ELF-1 (cell line): Measurements from ENCODE around the gene TAF8.
"Not testable (repeated sequence)": the region's sequence is repeated elsewhere in the genome, so short reads cannot be mapped to it uniquely, and the experiment has no call there.

Source experiments
- DNase-seq: peaks from one replicate; pipeline ENCODE4 v3.0.0-alpha.2; 2016; ENCODE audit warnings: low read depth, low spot score

The TAF8 gene

GRCh38 chr6:42050297-42051267, at the start of gene TAF8:
Gene TAF8 (plus strand): TSS chr6:42050524. CDS start chr6:42050542, 18 bp downstream.
- peak; percentile 95 for DNase-seq

- DNase-seq: no peak
These were observed 48.8 kb upstream of the TAF8 start for GRCh38 chr6:42001506-42001905.

GRCh38 chr6:42003658-42004057, 46.7 kb upstream of the TAF8 start:
- DNase-seq: not testable (repeated sequence)

GRCh38 chr6:42007286-42008137, 42.8 kb upstream of the TAF8 start:
- DNase-seq: no peak

GRCh38 chr6:42008138-42008528, 42.2 kb upstream of the TAF8 start:
- not testable (repeated sequence) for DNase-seq

- DNase-seq: peak; percentile 50
These were observed 40.5 kb upstream of the TAF8 start for GRCh38 chr6:42009844-42010184.

- DNase-seq: peak; percentile 75
These were observed 40.0 kb upstream of the TAF8 start for GRCh38 chr6:42010185-42010891.

GRCh38 chr6:42010909-42011308, 39.4 kb upstream of the TAF8 start:
- no peak for DNase-seq

GRCh38 chr6:42012501-42013133, 37.7 kb upstream of the TAF8 start:
- no peak for DNase-seq

GRCh38 chr6:42013134-42013516, 37.2 kb upstream of the TAF8 start:
- DNase-seq: no peak

GRCh38 chr6:42017021-42017643, 33.2 kb upstream of the TAF8 start:
- peak; percentile 23 for DNase-seq

GRCh38 chr6:42020967-42021366, 29.4 kb upstream of the TAF8 start:
- DNase-seq: no peak

- no peak for DNase-seq
These were observed 28.2 kb upstream of the TAF8 start for GRCh38 chr6:42021847-42022754.

- no peak for DNase-seq
These were observed 27.5 kb upstream of the TAF8 start for GRCh38 chr6:42022755-42023384.

- no peak for DNase-seq
These were observed 25.1 kb upstream of the TAF8 start for GRCh38 chr6:42025066-42025844.

- no peak for DNase-seq
These were observed 24.5 kb upstream of the TAF8 start for GRCh38 chr6:42025845-42026243.

- no peak for DNase-seq
These were observed 23.8 kb upstream of the TAF8 start for GRCh38 chr6:42026540-42026939.

- DNase-seq: peak; percentile 80
These were observed 21.9 kb upstream of the TAF8 start for GRCh38 chr6:42028234-42029061.
